Activated naive CD8-positive, alpha-beta T cell treated with anti-CD3 and anti-CD28 coated beads for 36 hours (primary cell): ENCODE data around the gene GALNT18. TPM values are rescaled to one million over a fixed set of nuclear protein-coding genes. Genes with fewer than 3 reads are reported as not detected.

Source experiments
- DNase-seq: peaks from one replicate; pipeline ENCODE4 v3.0.0; 2021
- H3K27ac Mint-ChIP-seq: one replicate; pipeline ENCODE4 v1.8.0; 2022; ENCODE audit warnings: mild to moderate bottlenecking, moderate library complexity, mixed read lengths
- H3K27me3 Mint-ChIP-seq: one replicate; pipeline ENCODE4 v1.8.0; 2022; ENCODE audit warnings: mild to moderate bottlenecking, mixed read lengths
- H3K36me3 Mint-ChIP-seq: one replicate; pipeline ENCODE4 v1.8.0; 2021; ENCODE audit warnings: mild to moderate bottlenecking, mixed read lengths
- H3K4me1 Mint-ChIP-seq: one replicate; pipeline ENCODE4 v1.8.0; 2021; ENCODE audit warnings: mixed read lengths
- H3K4me3 Mint-ChIP-seq: one replicate; pipeline ENCODE4 v1.8.0; 2022; ENCODE audit warnings: mild to moderate bottlenecking, moderate library complexity, mixed read lengths
- H3K9me3 Mint-ChIP-seq: one replicate; pipeline ENCODE4 v1.8.0; 2022; ENCODE audit warnings: mixed read lengths
- total RNA-seq, 2 experiments: library from RNA; stranded (reverse); gene quantifications; one replicate each; pipeline ENCODE4 v1.2.3, GENCODE V29; 2021

GALNT18 gene
- total RNA-seq, 2 experiments from 2014 or later, result 10.0 to 10.5 TPM

DNA sequence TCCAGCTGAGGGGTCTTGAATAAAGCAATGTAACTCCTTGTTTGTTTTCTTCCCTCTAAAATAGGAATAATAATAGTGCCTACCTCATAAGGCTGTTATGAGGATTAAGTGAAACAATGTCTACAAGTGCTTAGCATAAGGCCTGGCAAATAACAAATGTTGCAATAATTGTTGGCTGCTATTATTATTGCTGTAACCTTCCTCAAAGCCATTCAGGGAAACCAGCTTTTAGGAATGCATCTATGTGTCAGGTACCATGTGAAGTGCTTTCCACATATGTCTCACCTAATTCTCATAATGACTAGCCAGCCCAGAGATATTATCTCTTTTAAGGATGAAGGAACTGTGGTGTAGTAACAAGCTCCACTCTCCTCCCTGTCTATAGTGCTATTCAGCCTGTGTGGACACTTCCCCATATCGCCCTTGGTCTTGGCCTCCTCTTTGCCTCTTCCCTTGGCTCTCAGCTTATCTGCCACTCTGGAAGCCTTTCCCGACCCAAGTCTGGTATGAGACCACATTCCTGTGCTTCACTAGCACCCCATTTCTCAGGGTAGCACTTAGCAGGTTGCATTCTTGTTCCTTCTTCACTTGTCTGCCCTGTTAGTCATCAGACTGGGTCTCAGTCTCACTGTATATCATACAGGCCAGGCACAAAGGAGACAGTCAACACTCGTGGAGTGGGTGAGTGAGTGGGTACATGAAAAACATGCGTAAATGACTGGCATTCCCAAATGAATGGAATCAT, 292.6 kb downstream of the GALNT18 start:
- Mint-ChIP-seq H3K9me3 (no peaks in the 10 kb centered on the region), H3K27ac (no peak overlapping the region), H3K36me3 (peaks cover 7% of the 10 kb centered on the region), H3K4me1 (no peaks in the 10 kb centered on the region), H3K27me3 (peaks cover 6% of the 10 kb centered on the region), H3K4me3 (no peak overlapping the region)
- DNase-seq, result no peak

DNA sequence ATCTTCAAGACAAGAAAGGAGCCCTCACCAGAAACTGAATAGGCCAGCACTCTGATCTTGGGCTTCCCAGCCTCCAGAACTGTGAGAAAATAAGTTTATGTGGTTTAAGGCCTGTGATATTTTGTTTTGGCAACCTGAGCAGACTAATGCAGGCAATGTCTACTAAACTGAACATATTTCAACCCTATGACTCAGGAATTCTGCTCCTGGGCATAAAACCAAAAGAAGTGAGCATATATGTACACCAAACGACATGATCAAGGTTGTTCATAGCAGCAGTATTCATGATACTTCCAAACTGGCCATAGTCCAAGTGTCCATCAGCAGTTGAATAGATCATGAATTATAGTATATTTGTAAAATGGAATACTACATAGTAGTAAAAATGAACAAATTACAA, 297.7 kb downstream of the GALNT18 start:
- H3K4me3 Mint-ChIP-seq, result no peak overlapping the region
- H3K4me1 Mint-ChIP-seq, result no peaks in the 10 kb centered on the region
- peaks cover 9% of the 10 kb centered on the region for H3K9me3 Mint-ChIP-seq
- peaks cover 15% of the 10 kb centered on the region for H3K36me3 Mint-ChIP-seq
- no peak for DNase-seq
- H3K27me3 Mint-ChIP-seq, result no peaks in the 10 kb centered on the region
- H3K27ac Mint-ChIP-seq, result no peak overlapping the region

DNA sequence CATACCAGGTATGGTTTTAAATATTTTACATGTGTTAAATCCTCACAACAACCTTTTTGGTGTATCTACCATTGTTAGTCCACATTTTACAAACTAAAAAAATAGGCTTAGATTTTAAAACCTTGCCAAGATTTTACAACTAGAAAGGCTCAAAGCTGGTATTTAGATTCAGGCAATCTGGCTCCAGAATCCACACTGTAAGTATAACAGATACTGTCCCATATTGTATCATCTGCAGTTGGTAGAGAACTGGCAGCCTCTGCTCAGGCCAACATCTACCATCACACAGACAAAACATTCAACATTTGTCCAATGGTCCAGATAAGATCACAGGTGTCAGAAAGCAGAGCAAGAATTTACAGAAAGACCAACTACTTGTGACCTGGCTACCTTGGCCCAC, 299.7 kb downstream of the GALNT18 start:
- no peaks in the 10 kb centered on the region for H3K4me1 Mint-ChIP-seq
- H3K27ac Mint-ChIP-seq, result no peak overlapping the region
- H3K9me3 Mint-ChIP-seq, result peaks cover 9% of the 10 kb centered on the region

DNA sequence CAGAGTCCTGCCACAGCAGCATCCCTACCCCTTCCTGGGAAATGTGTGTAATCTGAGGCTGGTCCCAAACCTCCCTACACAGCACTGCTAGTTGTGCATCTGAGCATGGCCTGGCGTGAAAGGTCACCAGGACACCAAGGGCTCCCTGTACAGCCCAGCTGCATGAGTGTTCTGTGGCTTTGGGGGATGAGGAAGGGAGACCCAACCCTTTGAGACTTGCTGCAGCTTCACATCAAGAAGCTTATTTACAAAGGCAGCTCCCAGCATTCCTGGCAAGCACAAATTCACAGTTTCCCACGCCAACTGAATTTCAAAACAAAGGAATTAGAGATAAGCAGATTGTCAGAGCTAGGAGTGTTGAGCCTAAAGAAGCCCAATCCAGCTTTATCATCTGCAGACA, 301.0 kb downstream of the GALNT18 start:
- Mint-ChIP-seq H3K27ac (no peak overlapping the region), H3K4me1 (no peaks in the 10 kb centered on the region), H3K9me3 (peaks cover 9% of the 10 kb centered on the region), H3K27me3 (no peaks in the 10 kb centered on the region), H3K36me3 (peaks cover 12% of the 10 kb centered on the region), H3K4me3 (no peak overlapping the region)
- no peak for DNase-seq

More for the DNA sequence above, 299.7 kb downstream of the GALNT18 start:
- H3K27me3 Mint-ChIP-seq, result no peaks in the 10 kb centered on the region
- H3K4me3 Mint-ChIP-seq, result no peak overlapping the region
- DNase-seq, result no peak
- H3K36me3 Mint-ChIP-seq, result peaks cover 15% of the 10 kb centered on the region

DNA sequence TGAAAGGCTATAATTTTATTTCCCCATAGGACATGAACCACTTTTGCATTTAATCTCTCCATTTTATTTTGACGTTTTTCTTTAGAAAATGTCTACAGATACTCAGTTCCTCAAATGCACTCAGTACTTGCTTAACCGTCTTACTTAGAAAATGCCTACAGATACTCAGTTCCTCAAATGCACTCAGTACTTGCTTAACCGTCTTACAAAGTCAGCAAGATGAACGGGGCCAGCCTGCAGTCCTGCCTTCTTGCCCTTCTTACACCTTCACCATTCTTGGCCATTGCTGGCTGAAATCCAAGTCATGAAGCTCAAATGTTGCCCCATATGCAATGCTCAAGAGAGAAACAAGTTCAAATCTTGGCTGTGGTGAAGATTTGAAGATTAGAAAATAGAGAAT, 302.8 kb downstream of the GALNT18 start:
- peaks cover 9% of the 10 kb centered on the region for H3K9me3 Mint-ChIP-seq
- no peak overlapping the region for H3K4me3 Mint-ChIP-seq
- no peaks in the 10 kb centered on the region for H3K4me1 Mint-ChIP-seq
- no peaks in the 10 kb centered on the region for H3K27me3 Mint-ChIP-seq
- no peak for DNase-seq
- H3K36me3 Mint-ChIP-seq, result peaks cover 6% of the 10 kb centered on the region
- no peak overlapping the region for H3K27ac Mint-ChIP-seq

DNA sequence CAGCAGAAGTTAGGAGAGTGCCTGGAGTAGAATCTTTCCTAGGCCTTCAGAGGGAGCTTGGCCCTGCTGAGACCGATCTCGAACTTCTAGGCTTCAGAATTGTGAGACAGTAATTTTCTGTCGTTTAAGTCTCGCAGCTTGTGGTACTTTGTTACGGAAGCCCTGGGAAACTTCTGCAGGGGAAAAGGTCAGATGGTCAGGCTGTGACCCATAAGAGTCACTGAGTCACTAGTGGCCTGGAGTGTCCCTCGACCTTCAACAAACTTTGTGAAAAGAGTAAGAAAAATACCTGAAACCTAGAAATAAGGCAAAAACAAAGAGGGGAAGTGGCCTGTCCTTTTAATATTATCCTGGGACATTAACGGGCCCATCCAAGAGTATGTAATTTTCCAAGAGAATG, 303.3 kb downstream of the GALNT18 start:
- Mint-ChIP-seq H3K4me3 (no peak overlapping the region), H3K27me3 (no peaks in the 10 kb centered on the region), H3K27ac (no peak overlapping the region), H3K36me3 (peaks cover 1% of the 10 kb centered on the region), H3K9me3 (peaks cover 9% of the 10 kb centered on the region), H3K4me1 (no peaks in the 10 kb centered on the region)
- DNase-seq, result no peak

DNA sequence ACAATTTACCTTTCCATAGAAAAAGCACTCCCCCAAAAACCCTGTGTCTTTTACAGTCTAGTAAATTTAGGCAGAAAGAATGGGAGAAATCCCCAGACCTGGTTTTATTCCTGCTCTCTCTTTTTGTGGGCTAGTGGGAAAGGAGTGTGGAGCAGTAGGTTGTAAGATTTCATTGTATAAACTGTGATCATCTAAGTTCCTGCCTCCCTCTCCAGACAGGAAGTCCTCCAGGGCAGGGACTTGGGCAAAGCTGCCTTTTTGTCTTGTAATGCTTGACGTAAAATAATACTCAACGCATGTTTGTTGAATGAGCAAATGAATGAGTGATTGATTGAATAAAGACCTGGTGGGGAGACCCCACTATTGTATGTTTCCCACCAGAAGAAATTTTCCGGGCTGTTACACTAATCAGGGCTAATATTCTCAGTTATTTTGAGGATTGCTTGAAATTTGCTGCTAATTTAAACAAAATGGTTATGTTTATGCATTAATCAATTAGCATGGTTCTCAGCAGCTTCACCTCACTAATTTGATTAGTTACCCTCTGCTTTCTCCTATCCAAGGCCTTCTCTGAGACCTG, 305.1 kb downstream of the GALNT18 start:
- Mint-ChIP-seq H3K27ac (no peak overlapping the region), H3K36me3 (peaks cover under 1% of the 10 kb centered on the region), H3K9me3 (no peaks in the 10 kb centered on the region), H3K4me1 (no peaks in the 10 kb centered on the region), H3K27me3 (no peaks in the 10 kb centered on the region), H3K4me3 (no peak overlapping the region)
- DNase-seq, result no peak

DNA sequence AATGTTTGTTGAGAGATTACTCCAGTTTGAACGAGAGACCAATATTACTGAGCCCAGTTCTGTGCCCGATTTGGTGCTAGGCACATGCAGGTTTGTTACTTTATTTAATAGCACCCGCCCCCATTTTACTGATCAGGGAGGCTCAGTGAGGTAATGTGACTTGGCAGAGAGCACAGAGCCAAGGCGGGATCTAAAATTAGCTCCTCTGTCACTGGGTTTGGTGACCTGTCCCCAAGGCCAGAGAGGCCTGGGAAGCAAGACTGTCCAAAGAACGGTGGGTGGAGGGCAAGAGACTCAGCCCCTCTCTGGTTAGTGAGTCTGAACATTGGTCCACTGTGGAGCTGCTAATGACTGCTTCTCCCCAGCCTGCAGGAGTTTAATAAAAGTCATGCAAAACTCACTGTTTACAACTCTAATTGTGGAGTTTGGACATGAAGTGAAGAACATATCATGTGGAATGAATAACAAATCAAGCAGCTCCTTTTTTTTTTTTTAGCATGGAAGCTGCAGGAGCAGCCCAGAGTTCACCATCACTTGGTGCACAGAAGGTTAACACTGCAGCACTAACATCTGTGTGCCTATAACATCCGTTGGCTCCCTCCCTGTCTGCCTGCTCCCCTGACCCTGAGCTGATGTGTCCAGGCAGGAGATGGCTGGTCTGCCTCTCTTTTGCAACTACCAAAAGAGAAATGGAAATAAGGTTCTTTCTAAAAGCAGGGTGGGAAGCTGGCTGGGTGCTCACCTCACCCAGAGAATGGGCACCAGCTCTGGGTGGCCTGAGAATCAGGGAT, 307.7 kb downstream of the GALNT18 start:
- Mint-ChIP-seq H3K4me1 (peaks cover 4% of the 10 kb centered on the region), H3K9me3 (peaks cover 6% of the 10 kb centered on the region), H3K4me3 (no peak overlapping the region), H3K27ac (no peak overlapping the region), H3K36me3 (no peaks in the 10 kb centered on the region), H3K27me3 (no peaks in the 10 kb centered on the region)
- DNase-seq, result no peak

DNA sequence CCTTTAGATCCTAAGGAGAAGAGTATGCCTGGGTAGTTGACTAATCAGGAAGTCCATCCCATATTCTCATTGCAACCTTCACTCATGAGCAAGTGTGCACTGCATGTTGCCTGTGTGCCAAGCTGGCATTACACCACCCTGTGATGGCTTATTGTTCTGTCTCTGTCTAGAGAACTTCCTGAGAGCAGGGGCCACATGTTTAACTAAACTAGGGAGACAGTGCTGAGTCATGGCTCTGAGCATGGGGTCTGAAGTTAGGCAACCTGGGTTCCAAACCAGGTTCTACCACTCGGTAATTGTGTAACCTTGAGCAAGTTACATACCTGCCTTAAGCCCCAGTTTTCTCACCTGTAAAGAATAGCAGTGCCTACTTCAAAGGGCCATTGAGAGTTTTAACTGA, 308.4 kb downstream of the GALNT18 start:
- no peak overlapping the region for H3K27ac Mint-ChIP-seq
- no peak for DNase-seq
- no peaks in the 10 kb centered on the region for H3K27me3 Mint-ChIP-seq

DNA sequence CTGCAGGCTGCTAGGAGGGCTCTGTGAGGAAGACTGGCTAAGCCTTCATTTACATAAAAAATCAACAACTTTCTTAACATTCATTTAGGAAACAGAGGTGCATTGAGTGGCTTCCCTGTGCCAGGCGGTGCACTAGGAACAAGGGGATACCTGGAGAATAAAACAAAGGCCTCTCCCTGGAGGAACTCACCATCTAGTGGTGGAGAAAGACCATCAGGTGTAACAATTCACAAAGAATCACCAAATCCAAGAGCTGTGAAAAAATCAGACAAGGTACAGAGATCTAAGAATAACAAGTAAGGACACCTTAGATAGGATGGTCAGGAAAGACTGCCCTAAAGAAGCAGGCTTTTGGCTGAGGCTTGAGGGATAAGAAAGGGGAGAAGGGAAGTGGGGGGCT, 309.1 kb downstream of the GALNT18 start:
- Mint-ChIP-seq H3K4me3 (no peak overlapping the region), H3K9me3 (peaks cover 6% of the 10 kb centered on the region), H3K27me3 (no peaks in the 10 kb centered on the region), H3K4me1 (peaks cover 4% of the 10 kb centered on the region), H3K27ac (no peak overlapping the region), H3K36me3 (peaks cover 1% of the 10 kb centered on the region)
- no peak for DNase-seq

More for the DNA sequence above, 308.4 kb downstream of the GALNT18 start:
- H3K36me3 Mint-ChIP-seq, result no peaks in the 10 kb centered on the region
- H3K4me3 Mint-ChIP-seq, result no peak overlapping the region
- H3K9me3 Mint-ChIP-seq, result peaks cover 6% of the 10 kb centered on the region
- peaks cover 4% of the 10 kb centered on the region for H3K4me1 Mint-ChIP-seq

DNA sequence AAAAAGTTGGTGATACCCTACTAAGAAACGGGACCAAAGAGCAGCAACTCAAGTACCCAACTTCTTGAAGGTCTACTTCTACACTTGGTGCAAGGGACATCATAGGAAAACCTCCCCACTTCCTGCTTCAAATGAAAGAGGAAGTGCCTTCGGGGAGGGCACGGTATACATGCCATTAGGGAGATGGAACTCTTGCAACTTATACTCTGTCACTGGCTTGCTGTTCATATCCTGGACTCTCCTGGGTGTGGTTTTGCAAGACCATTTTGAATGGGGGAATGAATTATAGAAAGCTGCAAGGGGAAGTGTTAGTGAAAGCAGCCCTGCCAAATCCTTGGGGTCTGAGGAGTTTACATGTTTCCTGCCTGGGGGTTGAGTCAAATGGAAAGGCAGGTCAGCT, 310.6 kb downstream of the GALNT18 start:
- Mint-ChIP-seq H3K4me1 (peaks cover 4% of the 10 kb centered on the region), H3K27me3 (no peaks in the 10 kb centered on the region), H3K4me3 (no peak overlapping the region), H3K36me3 (peaks cover 1% of the 10 kb centered on the region), H3K9me3 (peaks cover 6% of the 10 kb centered on the region), H3K27ac (no peak overlapping the region)
- no peak for DNase-seq

DNA sequence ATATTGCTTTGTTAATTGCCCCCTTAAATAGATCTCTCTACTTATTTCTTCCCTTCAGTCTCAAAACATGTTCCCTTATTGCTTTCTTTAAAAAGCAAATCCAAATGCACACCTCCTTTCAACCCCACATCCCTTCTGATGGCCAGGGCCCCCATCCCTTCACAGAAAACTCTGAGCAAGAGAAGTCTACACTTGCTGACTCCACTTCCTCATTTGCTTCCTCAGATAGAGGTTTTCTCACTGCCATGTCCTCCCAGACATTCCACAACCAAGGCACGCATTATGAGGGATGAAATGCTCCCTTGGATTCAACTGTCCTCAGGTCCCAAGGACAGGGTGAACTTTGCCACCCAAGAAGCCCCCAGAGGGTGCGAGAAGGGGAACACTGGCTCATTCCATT, 311.9 kb downstream of the GALNT18 start:
- Mint-ChIP-seq H3K27me3 (no peaks in the 10 kb centered on the region), H3K9me3 (peaks cover 6% of the 10 kb centered on the region), H3K27ac (no peak overlapping the region), H3K36me3 (peaks cover 1% of the 10 kb centered on the region), H3K4me1 (peaks cover 4% of the 10 kb centered on the region), H3K4me3 (no peak overlapping the region)
- no peak for DNase-seq

DNA sequence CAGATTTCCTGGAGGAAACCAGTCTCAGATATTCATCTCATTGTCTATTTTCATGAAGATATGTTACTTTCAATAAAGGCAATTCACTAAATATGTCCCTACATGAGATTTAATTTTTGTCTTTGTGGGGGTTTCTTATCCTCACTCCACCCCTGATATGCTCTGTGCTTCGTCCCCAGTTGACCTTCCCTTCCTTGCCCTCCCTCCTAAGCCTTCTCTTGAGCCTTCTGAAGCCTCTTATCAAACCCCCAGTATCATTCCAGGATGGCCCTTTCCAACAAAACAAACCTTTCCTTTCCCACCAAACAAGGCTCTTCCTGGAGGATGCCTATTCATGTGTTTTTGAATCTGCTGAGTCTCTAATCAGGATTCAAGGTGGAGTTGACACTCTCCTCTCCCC, 313.6 kb downstream of the GALNT18 start:
- Mint-ChIP-seq H3K36me3 (peaks cover 1% of the 10 kb centered on the region), H3K27me3 (no peaks in the 10 kb centered on the region), H3K4me3 (no peak overlapping the region), H3K27ac (no peak overlapping the region), H3K4me1 (peaks cover 4% of the 10 kb centered on the region), H3K9me3 (peaks cover 6% of the 10 kb centered on the region)
- DNase-seq, result no peak

DNA sequence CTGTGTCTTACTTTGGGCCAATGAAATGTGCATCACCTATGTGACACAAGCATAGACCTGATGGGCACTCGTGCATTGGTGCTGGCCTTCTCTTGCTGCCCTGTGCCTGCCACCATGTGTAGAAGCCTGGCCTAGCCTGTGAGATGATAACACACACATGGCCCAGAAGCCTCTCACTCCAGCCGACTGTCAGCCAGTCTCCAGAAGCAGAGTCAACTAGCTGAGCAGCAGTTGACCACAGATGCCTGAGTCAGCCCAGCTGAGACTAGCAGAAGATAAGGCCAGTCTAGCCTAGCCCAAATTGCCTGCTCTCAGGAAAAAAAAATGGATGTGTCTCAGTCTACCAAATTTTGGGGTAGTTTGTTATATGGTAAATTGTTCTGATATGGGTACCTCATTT, 314.9 kb downstream of the GALNT18 start:
- DNase-seq, result no peak
- H3K36me3 Mint-ChIP-seq, result peaks cover 1% of the 10 kb centered on the region

DNA sequence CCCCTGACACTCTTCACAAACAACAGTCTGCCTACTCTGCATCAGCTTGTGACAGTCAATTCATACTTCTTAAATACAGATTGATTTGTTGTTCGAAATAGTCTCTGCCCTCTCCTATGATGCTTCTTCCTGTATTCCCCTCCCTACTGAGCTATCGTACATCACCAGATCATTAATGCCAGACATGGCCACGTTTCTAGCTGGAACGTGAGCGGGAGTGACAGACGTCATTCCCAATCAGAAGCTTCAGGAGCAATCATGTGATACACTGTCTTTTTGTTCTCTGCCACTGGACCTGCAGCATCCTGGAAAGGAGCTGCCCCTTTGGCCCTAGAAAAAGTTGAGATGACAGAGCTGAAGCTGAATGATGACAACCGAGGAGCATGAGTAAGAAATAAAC, 317.3 kb downstream of the GALNT18 start:
- Mint-ChIP-seq H3K9me3 (no peaks in the 10 kb centered on the region), H3K27me3 (no peaks in the 10 kb centered on the region), H3K27ac (no peak overlapping the region), H3K36me3 (peaks cover 1% of the 10 kb centered on the region), H3K4me1 (no peaks in the 10 kb centered on the region), H3K4me3 (no peak overlapping the region)
- DNase-seq, result no peak

More for the DNA sequence above, 314.9 kb downstream of the GALNT18 start:
- H3K4me1 Mint-ChIP-seq, result peaks cover 4% of the 10 kb centered on the region
- H3K27me3 Mint-ChIP-seq, result no peaks in the 10 kb centered on the region
- no peak overlapping the region for H3K4me3 Mint-ChIP-seq
- H3K9me3 Mint-ChIP-seq, result peaks cover 6% of the 10 kb centered on the region
- no peak overlapping the region for H3K27ac Mint-ChIP-seq
